GM23338 (cell line): ENCODE measurements around the gene HACD2.

Experiments used
- POLR2AphosphoS5 ChIP-seq: IDR thresholded peaks from 2 replicates; pipeline ENCODE4 v1.6.1; 2016; ENCODE audit warnings: antibody characterized with exemption, low read depth
- ZNF331 ChIP-seq: fragments of 250-450 bp; sonication (Bioruptor Pico); IDR thresholded peaks from 2 replicates; pipeline ENCODE4 v1.5.0; 2020; ENCODE audit warnings: low read depth, mild to moderate bottlenecking, moderate library complexity
- TF ChIP-seq, protein P1 (sequence below), 2 experiments: fragments of 200-600 bp in 1 of 2; sonication (generic) in 1 of 2; conservative IDR thresholded peaks; 2 replicates each; pipeline versions ENCODE4 v1.5.1 to v1.6.1; 2016 to 2017; ENCODE audit warnings: antibody characterized with exemption in 2 of 2, low read depth in 2 of 2, mild to moderate bottlenecking in 2 of 2, moderate library complexity in 1 of 2

GRCh38 chr3:123478314-123478713 lies 106.5 kb downstream of the HACD2 start:
- TF ChIP-seq, protein P1, sequence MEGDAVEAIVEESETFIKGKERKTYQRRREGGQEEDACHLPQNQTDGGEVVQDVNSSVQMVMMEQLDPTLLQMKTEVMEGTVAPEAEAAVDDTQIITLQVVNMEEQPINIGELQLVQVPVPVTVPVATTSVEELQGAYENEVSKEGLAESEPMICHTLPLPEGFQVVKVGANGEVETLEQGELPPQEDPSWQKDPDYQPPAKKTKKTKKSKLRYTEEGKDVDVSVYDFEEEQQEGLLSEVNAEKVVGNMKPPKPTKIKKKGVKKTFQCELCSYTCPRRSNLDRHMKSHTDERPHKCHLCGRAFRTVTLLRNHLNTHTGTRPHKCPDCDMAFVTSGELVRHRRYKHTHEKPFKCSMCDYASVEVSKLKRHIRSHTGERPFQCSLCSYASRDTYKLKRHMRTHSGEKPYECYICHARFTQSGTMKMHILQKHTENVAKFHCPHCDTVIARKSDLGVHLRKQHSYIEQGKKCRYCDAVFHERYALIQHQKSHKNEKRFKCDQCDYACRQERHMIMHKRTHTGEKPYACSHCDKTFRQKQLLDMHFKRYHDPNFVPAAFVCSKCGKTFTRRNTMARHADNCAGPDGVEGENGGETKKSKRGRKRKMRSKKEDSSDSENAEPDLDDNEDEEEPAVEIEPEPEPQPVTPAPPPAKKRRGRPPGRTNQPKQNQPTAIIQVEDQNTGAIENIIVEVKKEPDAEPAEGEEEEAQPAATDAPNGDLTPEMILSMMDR (conservative IDR thresholded peaks at IDR 0.05; ENCODE audit: low read depth in 2 of 2): no peak
- TF ChIP-seq ZNF331 (CRISPR knock-in tag): no peak
- no peak for TF ChIP-seq POLR2AphosphoS5
